Medulla oblongata (tissue), 1 donor: ENCODE data around the gene BEND3.
A peak's percentile ranks its signal among the peaks of the same experiment; 100 is the strongest.

Experiments used
- DNase-seq: peaks from one replicate; pipeline ENCODE4 v3.0.0-alpha.2; 2015; ENCODE audit errors: extremely low spot score

BEND3 gene

DNA sequence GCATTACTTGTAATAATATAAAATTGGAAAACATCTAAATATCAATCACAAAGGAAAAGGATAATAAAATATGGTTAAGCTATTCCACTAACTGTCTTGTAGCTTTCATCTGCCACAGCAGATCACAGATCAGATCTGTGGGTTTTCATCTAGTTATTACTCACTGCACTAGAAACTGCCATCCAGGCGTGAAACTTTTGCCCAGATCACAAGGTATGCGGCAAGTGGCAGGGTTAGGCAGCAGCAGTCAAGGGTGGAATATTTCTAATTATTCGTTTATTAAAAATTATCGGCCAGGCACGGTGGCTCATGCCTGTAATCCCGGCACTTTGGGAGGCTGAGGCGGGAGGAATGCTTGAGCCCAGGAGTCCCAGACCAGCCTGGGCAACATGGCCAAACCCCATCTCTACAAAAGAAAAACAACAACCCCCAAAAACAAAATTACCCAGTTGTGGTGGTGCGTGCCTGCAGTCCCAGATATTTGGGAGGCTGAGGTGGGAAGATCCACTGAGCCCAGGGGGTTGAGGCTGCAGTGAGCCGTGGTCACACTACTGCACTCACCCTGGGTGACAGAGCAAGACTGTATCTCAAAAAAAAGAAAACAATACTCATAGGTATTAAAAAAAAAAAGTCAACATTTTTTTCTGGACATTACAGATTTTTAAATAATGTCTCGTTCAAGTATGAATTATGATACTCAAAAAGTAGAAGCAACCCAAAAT is 32.1 kb downstream of the BEND3 start:
- no peak for DNase-seq

DNA sequence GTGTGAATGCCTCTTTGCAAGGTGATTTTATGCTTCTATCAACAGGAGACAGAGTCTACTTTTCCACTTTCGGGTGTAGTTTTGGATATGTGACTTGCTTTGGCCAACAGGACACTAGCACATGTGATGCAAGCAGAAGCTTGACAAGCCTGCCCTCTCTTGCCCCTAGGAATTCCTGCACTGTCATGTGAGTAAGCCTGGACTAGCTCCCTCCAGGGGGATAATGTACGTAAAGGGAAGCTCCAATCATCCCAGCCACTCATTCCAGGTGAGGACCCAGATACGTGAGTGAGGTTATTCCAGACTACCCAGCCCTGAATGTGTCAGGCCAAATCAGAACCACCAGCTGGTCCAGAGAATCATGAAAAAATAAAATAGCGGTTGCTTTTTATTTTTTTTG is 33.3 kb downstream of the BEND3 start:
- no peak for DNase-seq

DNA sequence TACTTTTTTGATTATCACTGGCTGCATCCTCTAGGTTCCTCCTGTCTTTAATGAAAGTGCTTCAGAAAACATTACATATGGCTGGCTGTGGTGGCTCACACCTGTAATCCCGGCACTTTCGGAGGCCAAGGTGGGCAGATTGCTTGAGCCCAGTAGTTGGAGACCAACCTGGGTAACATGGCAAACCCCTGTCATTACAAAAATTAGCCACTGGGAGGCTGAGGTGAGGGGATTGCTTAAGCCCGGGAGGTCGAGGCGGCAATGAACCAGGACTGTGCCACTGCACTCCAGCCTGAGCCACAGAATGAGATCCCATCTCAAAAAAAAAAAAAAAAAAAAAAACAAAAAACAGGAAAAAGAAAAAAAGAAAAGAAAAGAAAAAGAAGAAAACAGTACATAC is 35.3 kb downstream of the BEND3 start:
- no peak for DNase-seq

DNA sequence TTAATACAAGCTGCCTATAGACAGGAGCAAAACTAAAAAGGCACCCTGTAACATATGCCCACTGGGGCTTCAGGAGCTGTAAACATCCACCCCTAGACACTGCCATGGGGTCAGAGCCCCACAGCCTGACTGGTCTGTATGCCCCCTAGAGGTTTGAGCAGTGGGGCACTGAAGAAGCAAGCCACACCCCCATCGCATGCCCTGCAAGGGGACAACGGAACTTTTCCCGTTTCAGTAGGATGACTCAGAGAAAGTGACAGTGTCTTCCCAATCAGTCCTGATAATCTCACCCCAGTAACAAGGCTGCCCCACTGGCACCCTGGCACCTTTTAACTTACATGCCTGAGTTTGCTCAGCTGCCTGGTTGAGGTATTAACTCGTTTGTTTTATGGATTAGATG is 35.9 kb downstream of the BEND3 start:
- DNase-seq: no peak

DNA sequence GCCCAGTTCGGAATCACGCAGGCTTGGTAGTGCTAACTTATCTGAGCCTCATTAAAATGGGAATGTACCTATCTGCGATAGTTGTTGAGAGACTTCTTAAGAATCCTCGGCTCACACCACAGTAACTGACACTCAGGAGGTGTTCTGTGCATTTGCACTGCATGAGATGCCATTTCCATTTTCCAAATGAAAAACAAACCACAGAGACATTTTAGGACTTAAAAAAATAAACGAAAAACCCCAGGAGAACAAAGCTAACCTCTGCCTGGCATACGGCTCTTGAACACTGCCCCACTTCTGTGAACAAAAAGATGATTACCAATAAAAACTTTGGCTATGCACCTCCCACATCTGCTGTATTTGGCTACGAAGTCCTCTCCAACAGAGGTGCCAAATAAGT is 37.6 kb downstream of the BEND3 start:
- DNase-seq: no peak

DNA sequence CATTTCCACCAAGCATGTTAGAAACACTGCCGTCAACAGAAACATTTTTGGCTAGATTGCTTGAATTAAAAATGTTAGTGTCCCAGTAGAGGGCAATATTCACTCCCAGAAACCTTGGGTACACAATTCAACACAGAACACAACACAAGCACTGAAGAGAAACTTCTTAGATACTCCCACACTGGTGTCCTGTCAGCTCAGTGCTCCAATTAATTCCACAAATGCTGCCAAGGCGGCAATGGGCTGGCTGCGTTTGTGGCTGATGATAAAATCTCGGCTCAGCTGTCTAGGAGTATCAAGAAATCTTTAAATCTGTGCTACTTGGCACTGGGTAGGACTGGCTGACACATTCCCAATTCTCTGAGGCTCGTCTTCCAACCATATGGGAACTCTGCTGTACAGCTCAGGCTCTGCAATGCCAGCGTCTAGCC is 39.3 kb downstream of the BEND3 start:
- peak; percentile 50 for DNase-seq

DNA sequence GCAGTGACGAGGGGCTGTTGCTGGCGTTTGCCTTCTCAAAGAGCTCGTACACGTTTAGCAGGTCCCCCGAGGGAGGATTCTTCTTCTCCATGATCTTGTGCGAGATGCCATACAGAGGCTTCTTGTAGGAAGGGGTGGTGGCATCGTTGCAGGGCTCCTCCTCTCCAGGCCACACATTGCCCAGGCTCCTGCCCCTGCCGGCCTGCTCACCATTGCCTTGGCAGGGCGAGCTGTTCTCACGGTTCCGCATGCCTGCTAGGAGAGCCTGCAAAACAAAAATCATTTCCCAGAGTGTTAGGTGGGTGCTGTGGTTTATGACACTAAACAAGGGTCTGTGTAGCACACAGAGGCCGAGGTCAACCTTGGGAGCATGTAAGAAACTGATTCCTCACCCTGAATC is 44.6 kb downstream of the BEND3 start:
- DNase-seq: no peak

DNA sequence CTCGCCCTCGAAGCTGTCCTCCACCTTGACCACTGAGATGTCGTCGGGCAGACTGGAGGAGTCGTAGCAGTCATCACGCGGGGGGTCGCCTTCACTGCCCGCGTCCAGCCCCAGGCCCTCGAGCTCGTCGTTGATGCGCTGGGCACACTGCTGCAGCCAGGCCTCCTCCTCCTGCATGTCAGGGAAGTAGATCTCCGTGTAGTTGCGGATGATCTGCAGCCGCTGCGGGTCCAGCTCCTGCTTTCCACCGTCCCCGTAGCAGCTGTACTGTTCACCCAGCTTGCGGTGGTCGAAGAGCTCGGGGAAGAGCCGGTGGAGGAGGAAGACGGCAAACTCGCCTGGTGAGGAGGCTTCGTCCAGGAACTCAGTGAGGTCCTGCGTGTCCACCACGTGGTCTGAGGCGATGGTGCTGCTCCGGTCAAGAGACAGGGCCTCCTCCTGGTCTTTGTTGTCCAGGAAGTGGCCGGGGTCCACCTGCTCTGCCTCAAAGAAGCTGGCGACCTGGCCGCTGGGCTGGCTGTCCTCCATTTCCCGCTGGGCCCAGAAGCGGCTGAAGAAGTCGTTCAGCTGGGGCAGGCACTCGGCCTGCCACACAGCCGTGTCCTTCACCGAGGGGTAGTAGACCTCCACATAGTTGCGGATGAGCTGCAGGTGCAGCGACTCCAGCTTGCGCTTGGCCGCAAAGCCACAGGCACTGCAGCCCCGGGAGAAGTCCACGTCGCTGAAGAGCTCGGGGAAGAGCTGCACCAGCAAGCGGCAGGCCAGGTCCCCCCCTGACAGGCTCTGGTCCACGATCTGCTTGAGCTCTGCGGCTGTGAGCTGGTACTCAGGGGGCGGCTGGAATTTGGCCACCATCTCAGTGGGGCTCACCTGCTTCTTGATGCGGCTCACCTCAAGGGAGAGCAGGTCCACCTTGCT is 45.4 kb downstream of the BEND3 start:
- DNase-seq: no peak

DNA sequence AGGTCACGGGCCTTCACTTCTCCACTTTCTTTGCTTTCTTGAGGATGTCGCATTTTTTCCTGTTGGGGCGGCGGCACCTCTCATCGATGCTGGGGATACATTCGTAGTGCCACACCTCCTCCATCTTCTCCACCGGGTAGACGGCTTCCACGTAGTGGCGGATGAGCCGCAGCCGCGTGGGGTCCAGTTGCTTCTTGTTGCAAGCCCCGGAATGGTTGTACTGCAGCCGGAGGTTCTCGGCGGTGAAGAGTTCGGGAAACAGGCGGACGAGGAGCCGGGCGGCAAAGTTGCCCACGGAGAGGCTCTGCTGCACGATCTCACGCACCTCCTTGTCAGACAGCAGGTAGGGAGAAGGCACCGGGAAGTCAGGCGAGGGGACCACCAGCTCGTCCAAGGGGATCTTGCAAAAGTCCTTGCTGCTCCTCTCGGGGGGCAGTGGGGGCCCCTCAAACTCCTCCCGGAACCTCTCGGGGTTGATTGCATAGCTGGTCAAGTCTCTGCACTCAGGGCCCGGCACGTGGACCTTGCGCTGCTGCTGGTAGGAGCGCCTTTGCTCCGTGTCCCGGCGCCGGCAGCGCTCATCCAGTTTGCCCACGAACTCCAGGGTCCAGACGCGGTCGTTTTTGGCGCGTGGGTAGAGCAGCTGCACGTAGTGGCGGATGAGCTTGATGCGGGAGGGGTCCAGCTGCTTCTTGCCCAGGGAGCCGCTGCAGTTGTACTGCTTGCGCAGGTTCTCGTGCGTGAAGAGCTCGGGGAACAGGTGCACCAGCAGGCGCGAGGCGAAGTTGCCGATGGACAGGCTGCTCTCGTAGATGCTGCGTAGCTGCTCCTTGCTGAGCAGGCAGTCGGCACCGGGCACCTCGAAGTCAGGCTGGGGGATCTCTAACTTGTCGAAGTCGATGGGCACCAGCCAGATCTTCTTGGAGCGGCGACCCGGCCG is 46.4 kb downstream of the BEND3 start:
- no peak for DNase-seq

DNA sequence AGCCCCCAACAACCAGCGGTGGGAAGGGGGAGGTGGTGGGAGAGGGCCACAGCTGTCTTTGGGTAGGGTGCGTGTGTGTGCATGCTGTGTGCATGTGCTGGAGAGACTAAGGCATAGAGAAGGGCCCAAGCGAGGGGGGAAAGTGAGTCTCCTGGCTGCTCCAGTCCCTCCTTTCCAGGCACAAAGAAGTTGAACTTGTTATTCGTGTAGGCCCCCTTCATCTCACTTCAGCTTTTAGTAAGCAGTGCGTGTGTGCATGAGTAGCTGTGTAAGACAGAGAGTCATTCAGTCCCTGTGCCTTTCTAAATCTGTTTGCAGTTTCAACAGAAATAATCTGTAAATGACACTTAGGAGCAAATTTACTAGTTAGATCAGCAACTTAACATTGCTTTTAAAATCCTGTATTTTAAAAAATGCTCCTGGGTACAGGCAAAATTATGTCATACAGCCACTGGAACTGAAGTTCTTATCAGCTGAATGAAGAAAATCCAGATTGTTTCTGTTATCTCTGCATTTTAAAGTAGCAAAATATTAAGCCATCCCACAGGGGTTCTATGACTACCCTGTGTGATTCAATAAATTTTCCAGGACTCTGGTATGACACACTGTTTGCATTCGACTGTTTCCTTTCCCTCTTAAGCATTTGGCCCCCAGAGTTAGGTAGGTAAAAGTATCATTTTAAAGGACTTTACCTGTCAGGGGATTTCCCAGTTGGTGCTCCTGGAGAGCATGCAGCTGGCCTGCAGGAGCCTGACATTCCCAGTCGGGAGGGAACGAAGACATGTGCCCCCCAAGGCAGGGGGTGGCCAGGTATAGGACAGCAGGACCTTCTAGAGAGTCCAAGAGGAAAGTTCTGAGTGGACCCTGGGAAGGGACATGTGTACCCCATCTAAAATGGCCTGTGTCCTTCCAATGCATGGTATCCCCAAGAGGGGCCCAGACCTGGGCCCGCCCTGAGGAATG is 48.3 kb downstream of the BEND3 start:
- no peak for DNase-seq

DNA sequence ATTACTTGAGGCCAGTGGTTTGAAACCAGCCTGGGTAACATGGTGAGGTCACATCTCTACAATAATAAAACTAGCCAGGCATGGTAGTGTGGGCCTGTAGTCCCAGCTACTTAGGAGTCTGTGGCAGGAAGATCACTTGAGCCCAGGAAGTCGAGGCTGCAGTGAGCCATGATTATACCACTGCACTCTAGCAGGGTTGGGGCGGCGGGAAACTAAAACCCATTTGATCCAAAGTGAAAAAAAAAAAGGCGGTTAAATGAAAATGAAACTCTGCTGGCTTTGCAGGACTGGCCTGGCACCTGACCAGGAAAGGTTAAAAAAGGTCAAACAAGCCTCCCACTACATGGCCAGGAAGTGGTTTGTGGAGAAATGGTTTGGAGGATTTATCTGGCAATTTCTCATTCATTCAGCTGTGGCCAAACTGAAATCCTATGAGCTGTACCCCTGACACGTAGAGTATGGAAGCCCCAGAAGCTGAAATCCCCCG is 50.7 kb downstream of the BEND3 start:
- no peak for DNase-seq

DNA sequence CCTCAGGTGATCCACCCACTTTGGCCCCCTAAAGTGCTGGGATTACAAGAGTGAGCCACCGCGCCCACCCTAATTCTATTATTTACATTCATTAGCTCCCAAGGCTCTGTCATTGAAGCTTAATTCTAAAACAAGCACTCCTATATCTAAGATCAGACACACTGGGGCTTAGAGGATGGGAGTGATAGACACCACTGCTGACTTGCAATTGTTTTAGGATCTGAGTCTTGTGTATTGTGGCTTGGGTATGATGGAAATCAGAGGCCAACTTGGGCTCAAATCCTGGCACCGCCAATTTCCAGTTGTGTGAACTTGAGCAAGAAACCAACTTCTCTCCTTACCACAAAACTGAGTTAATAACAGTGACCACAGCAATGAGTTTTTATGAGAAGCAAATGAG is 52.6 kb downstream of the BEND3 start:
- DNase-seq: no peak

DNA sequence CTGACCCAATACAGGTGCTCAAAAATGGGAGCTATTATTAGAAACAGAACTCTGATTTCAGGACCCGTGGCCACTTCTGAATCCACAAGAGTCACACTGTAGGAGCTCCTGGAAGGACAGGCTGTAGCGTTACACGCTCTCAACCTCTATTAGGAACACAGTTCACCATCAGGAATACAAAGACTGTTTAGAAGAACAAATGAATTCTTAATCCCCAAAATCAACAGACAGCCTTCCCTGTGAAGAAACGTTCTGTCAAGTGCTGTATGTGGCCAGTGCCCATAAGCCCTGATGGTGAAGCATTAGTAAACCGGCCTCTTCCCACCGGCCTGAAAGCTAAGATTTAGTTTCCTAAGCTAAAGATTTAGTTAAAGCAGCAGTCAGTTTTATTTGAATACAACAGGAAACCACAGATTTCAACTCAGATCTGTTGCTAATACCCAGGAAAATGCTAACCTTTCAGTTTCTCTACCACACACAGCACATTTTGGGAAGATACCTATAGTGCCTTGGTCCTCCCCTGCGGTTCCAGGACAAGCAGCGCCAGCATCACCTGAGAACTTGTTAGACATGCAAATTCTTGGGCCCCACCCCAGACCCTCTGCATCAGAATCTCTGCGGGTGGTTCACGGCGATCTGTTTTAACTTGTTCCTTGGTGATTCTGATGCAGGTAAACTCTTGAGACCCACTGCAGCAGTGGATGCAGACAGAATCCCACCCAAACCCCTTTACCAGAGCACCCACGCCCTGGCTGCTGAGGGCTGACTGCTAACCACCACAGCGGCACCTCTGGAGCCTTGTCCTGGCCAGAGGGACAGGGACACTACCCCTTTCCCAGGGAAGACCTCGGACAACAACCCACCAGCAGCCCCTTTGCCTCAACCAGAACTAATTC is 53.9 kb downstream of the BEND3 start:
- DNase-seq: no peak

DNA sequence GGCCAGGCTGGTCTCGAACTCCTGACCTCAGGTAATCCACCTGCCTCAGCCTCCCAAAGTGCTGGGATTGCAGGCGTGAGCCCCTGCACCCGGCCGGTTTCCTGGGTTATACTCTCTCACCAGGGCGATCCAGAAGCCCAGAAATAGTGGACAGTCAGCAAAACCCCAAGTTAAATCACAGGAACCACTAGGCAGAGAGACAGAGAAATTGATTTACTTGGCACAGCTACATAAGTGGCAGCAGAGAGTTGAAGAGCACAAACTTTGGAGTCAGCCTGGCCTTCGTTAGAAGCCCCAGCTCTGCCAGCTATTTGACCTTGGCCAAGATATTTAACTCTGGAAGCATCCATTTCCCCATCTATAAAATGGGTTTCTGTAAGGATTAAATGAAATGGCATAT is 54.6 kb downstream of the BEND3 start:
- no peak for DNase-seq

DNA sequence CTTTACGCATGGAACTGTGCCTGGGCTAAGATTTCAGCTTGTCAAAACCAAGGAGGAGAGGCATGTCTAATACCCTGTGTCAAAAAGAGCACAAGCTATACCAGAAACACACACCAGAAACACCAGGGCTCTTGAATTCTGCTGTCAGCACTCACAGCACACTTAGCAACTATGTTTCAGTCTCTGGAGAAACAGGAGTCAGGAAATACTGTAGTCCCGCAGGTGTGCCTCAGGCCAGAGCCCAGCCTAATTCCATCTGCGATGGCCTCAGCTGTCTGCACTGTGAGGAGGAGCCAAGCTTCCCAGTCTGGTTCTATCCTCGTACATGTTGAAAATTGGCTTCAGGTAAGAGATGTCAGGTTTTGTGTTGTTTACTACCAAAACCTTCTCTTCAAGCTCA is 55.7 kb downstream of the BEND3 start:
- no peak for DNase-seq

DNA sequence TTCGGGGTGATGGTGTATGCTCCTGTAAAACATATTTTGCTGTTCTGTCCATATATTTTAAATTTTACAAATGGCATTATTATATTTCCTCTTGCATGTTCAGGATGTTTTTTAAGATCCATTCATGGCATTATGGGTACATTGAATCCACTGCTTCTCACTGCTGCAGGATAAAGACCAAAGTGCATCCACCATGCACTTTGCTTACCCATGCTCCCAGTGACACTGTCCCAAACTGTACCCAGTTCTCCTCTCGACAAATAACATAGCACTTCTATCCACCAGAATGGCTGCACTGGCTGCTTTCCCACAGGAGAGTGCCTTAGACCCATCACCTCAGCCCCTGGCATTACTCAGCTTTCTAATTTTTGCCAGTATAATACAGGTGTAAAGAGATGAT is 57.6 kb downstream of the BEND3 start:
- DNase-seq: no peak

DNA sequence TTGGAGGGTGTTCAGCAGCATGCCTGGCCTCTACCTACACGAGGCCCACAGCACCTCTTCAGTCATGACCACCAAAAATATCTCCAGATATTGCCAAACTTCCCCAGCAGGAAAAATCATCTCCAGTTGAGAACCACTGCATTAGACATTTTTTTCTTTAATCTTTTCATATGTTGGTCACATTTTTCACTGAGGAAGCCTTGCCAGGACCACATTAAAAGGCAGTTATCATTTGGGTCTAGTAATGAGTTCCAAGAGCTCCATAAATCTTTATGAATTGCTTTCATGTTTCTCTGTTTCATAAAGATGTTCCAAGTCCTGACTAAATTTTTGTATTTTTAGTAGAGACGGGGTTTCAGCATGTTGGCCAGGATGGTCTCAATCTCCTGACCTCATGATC is 58.5 kb downstream of the BEND3 start:
- no peak for DNase-seq

DNA sequence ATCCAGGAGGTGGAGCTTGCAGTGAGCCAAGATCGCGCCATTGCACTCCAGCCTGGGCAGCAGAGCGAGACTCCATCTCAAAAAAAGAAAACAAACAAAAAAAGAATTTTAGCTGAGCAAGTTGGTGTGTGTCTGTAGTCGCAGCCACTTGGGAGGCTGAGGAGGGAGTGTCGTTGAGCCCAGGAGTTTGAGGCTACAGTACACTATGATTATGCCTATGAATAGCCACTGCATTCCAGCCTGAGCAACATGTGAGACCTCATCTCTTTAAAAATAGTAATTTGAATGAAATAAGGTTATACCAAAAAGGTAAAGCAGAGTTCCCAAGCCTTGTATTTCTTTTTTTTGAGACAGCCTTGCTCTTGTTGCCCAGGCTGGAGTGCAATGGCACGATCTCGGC is 67.5 kb downstream of the BEND3 start:
- DNase-seq: no peak

DNA sequence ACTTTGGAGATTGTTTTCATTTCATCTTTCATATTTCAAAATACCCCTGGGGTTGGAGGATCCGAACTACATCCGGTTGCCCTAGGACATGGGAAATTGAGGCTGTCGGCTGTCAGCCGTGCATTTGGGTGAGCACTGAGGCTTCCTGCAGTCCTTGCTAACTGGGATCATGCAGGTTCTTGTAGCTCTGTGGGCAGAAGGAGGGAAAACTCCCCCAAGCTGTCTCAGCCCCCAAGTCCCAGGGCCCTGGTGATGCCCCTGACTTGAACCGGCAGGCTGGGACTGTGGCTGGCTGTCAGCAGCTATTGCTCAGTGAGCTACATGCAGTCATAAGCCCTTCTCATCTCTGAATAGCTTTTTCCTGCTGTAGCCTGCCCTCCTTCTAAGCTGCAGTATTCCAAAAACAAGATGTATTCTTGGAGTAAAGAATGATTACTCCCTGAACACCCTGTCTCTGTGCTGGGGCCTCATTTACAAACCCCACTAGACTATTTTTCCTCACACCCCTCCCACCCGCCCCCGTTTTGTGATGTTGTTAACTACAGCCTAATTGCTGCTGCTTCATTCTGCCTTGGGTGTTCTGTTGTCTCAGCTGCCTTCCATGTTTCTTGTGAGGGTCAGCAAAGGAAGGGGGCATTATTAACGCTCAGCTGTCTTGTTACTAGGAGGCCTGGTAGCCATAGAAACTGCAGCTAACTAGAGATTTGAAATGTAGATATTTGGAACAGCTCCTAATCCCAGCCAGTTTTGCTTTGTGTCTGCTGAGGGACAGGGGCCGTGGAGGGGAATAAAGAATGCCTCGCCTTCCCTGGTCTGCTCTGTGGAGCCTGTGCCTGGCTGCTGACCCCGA is 69.3 kb downstream of the BEND3 start:
- DNase-seq: no peak
